HFFc6 (cell line): ENCODE data around the gene FAT1. TPM values are rescaled to one million over a fixed set of nuclear protein-coding genes. Genes with fewer than 3 reads are reported as not detected.

Source experiments
- DNase-seq: peaks from one replicate; pipeline ENCODE4 v3.0.0-alpha.2; 2018
- H3K27ac Mint-ChIP-seq: 2 replicates; pipeline ENCODE4 v1.8.0; 2020; ENCODE audit warnings: mild to moderate bottlenecking, mixed read lengths
- H3K27me3 Mint-ChIP-seq: 2 replicates; pipeline ENCODE4 v1.8.0; 2021; ENCODE audit warnings: mild to moderate bottlenecking, moderate library complexity, mixed read lengths; ENCODE audit not compliant: insufficient read depth
- H3K36me3 Mint-ChIP-seq: 2 replicates; pipeline ENCODE4 v1.8.0; 2021; ENCODE audit warnings: low read depth, mixed read lengths
- H3K4me1 Mint-ChIP-seq: 2 replicates; pipeline ENCODE4 v1.8.0; 2020; ENCODE audit warnings: low read depth, mixed read lengths
- H3K4me3 Mint-ChIP-seq: 2 replicates; pipeline ENCODE4 v1.8.0; 2020; ENCODE audit warnings: mild to moderate bottlenecking, moderate library complexity, mixed read lengths
- H3K9me3 Mint-ChIP-seq: 2 replicates; pipeline ENCODE4 v1.8.0; 2020; ENCODE audit warnings: mild to moderate bottlenecking, mixed read lengths
- total RNA-seq, 6 experiments: library from RNA; stranded (reverse); fragmentation: NEBNext Ultra II Directional; extraction: Animal tissue kit (Norgen Biotek cat#: 25700); gene quantifications; 2 replicates in 1 of 6; 3 replicates in 5 of 6; pipeline ENCODE4 v1.2.3, GENCODE V29; 2021
- TF ChIP-seq, protein P1 (sequence below): fragments of 200-600 bp; sonication (generic); IDR thresholded peaks from 2 replicates; pipeline ENCODE4 v1.5.0; 2021; ENCODE audit warnings: antibody characterized with exemption, mild to moderate bottlenecking

The FAT1 gene
- total RNA-seq, 6 experiments from 2014 or later = 238 to 483 (median 287) TPM

DNA sequence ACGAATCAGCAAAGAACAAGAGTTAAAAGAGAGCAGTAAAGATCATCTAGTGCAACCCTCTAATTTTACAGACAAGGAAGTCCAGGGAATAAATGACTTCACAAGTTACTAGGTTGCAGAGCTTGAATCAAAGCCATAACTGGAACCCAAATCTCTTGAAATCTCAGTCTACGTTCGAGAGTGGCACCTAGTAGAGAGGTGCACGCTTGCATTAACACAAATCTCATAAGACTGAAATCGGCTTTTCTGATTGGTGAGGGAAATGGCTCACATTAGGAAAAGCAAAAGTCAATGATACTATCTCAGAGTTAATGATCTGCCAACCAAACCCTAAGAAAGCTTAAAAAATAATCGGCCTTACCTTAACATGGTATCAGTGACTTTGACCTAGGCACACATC, 43.0 kb downstream of the FAT1 start:
- H3K9me3 Mint-ChIP-seq = no peaks in the 10 kb centered on the region
- no peak for DNase-seq
- peaks cover 49% of the 10 kb centered on the region for H3K36me3 Mint-ChIP-seq
- H3K27me3 Mint-ChIP-seq = no peaks in the 10 kb centered on the region
- TF ChIP-seq, protein P1, sequence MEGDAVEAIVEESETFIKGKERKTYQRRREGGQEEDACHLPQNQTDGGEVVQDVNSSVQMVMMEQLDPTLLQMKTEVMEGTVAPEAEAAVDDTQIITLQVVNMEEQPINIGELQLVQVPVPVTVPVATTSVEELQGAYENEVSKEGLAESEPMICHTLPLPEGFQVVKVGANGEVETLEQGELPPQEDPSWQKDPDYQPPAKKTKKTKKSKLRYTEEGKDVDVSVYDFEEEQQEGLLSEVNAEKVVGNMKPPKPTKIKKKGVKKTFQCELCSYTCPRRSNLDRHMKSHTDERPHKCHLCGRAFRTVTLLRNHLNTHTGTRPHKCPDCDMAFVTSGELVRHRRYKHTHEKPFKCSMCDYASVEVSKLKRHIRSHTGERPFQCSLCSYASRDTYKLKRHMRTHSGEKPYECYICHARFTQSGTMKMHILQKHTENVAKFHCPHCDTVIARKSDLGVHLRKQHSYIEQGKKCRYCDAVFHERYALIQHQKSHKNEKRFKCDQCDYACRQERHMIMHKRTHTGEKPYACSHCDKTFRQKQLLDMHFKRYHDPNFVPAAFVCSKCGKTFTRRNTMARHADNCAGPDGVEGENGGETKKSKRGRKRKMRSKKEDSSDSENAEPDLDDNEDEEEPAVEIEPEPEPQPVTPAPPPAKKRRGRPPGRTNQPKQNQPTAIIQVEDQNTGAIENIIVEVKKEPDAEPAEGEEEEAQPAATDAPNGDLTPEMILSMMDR = no peak
- H3K4me1 Mint-ChIP-seq = peaks cover 87% of the 10 kb centered on the region
- no peak overlapping the region for H3K4me3 Mint-ChIP-seq
- H3K27ac Mint-ChIP-seq = peak overlapping the region; percentile 53; the same call in 1 of the 2 replicates

DNA sequence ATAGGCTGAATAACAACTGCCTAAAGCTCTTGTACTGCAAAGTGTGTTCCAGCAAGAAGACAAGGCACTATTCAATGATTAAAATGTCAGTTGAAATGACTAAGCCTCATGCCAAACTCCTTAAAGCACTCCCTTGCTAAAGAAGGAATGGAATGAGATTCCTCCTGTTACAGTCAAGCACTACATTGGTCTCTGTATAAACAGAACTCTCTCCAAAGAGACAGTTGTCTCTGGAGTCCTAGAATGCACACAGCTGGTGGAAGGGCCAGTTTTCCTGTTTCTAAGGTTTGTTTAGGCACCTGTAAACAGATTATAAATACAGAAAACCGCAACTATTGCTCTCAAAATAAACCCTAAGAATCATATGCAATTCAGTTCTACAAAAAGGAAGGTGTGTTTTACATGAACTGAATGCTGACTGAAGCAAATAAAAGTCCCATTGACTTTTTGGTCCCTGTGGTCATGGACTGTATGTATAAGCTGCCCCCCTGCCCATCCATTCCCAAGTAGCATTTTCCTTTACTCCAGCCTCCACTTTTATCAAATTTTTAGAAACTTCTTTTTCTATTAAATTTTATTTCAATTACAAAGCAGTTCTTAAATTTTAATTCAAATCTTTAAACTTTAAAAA, 47.0 kb downstream of the FAT1 start:
- TF ChIP-seq, protein P1 = no peak
- peak; percentile 94 for DNase-seq
- peaks cover 35% of the 10 kb centered on the region for H3K36me3 Mint-ChIP-seq
- H3K4me3 Mint-ChIP-seq = peak overlapping the region; percentile 65
- H3K9me3 Mint-ChIP-seq = no peaks in the 10 kb centered on the region
- H3K27me3 Mint-ChIP-seq = peaks cover 6% of the 10 kb centered on the region; the same call in 1 of the 2 replicates
- H3K27ac Mint-ChIP-seq = peak overlapping the region; percentile 77
- H3K4me1 Mint-ChIP-seq = peaks cover 85% of the 10 kb centered on the region

DNA sequence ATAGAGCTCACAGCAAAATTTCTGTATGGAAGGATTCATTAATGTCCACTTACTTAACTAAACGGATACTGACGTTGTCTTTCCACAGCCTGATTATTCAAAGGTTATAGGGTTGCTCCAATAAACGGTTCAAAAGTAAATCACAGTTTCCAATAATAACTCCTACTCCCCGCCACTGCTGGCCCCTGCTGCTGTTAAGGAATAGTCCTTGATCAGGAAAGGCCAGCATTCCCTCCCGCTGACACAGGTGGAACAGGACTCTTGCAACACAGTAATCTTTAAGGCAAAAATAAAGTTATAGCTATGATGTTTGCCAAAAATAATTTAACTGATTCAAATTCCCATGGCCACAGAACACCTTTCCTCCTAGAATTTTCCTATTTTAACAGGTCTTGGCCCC, 53.9 kb downstream of the FAT1 start:
- no peak for DNase-seq
- Mint-ChIP-seq H3K4me1 (peaks cover 74% of the 10 kb centered on the region), H3K27me3 (peaks cover 19% of the 10 kb centered on the region), H3K9me3 (no peaks in the 10 kb centered on the region), H3K4me3 (peak overlapping the region; percentile 68), H3K27ac (peak overlapping the region; percentile 80), H3K36me3 (peaks cover 63% of the 10 kb centered on the region)
- TF ChIP-seq, protein P1 = peak; percentile 31; the same call in 1 of the 2 replicates

DNA sequence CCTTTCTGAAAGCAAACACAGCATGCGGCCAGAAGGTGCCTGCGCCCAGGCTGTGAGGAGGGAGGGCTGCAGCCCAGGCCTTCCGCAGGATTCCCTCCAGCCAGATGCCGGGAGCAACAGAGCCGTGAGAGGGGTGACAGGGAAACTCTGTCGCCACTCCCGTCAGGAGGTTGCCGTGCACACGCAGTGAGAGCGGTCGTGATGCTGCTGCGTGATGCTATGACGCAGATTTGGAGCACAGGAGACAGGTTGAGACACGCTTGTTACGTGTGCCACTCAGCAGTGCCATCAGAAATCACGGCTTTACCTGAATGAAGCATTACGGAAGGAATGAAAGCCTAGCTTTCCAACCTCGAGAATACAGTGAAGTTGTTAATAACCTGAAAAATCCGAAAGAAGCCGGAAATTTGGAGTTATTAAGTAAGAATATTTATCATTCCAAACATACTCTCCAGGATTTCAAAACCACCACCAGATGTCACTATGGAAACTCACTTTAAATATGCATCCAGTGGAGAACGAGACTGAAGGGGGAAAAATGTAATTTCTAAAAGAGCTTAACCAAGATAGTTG, 54.4 kb downstream of the FAT1 start:
- peaks cover 63% of the 10 kb centered on the region for H3K36me3 Mint-ChIP-seq
- H3K27ac Mint-ChIP-seq = peak overlapping the region; percentile 80
- no peaks in the 10 kb centered on the region for H3K9me3 Mint-ChIP-seq
- peak overlapping the region; percentile 68 for H3K4me3 Mint-ChIP-seq
- H3K4me1 Mint-ChIP-seq = peaks cover 69% of the 10 kb centered on the region
- peak; percentile 65 for DNase-seq
- TF ChIP-seq, protein P1 = peak; percentile 76
- peaks cover 14% of the 10 kb centered on the region for H3K27me3 Mint-ChIP-seq

DNA sequence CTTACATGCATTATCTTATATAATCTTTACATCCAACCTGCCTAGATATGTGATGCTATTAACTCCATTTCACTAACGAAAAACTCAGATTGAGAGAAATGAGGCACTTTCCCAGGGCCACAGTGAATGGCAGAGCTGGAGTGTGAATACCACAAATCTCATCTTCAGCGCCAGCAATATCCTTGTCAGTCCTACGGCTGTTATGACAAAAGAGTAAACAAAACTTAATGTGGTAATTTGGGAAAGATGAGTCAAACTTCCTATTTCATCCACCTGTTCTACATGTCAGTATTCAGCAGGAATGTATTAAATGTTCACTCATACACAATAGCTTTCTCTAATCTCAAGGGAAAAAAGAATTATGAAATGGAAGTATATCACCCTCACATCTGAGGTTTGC, 56.9 kb downstream of the FAT1 start:
- Mint-ChIP-seq H3K4me3 (no peak overlapping the region), H3K9me3 (no peaks in the 10 kb centered on the region), H3K27me3 (peaks cover 13% of the 10 kb centered on the region), H3K36me3 (peaks cover 65% of the 10 kb centered on the region), H3K27ac (peak overlapping the region; percentile 31; the same call in 1 of the 2 replicates), H3K4me1 (peaks cover 47% of the 10 kb centered on the region)
- DNase-seq = no peak
- TF ChIP-seq, protein P1 = no peak
